Smooth muscle cell (in vitro differentiated cells): ENCODE data around the gene HEPH. TPM values are rescaled to one million over a fixed set of nuclear protein-coding genes. Genes with fewer than 3 reads are reported as not detected.
"Not testable (repeated sequence)": the region's sequence is repeated elsewhere in the genome, so short reads cannot be mapped to it uniquely, and the experiment has no call there.

Experiments
- DNase-seq: peaks from one replicate; lab custom pipeline; 2025; ENCODE audit not compliant: unreplicated experiment; lab: John Stamatoyannopoulos, UW
- H2AFZ ChIP-seq: fragments of 200-600 bp; sonication (generic); 2 replicates; pipeline ENCODE4 v1.6.0; 2016; ENCODE audit warnings: antibody characterized with exemption, low read depth, mild to moderate bottlenecking
- H3F3A ChIP-seq: fragments of 200-600 bp; sonication (generic); 2 replicates; pipeline ENCODE4 v1.6.0; 2017; ENCODE audit warnings: antibody characterized with exemption, low read depth
- H3K27ac ChIP-seq: fragments of 200-600 bp; sonication (generic); 2 replicates; pipeline ENCODE4 v1.5.1; 2016; ENCODE audit warnings: low read depth, mild to moderate bottlenecking
- H3K27me3 ChIP-seq: fragments of 200-600 bp; sonication (generic); 2 replicates; pipeline ENCODE4 v1.6.1; 2016; ENCODE audit warnings: low read depth, mild to moderate bottlenecking
- H3K36me3 ChIP-seq: fragments of 200-600 bp; sonication (generic); 2 replicates; pipeline ENCODE4 v1.5.1; 2016; ENCODE audit warnings: low read depth
- H3K4me1 ChIP-seq: fragments of 200-600 bp; sonication (generic); 2 replicates; pipeline ENCODE4 v1.5.1; 2016; ENCODE audit warnings: low read depth
- H3K4me2 ChIP-seq: fragments of 200-600 bp; sonication (generic); 2 replicates; pipeline ENCODE4 v1.6.0; 2016; ENCODE audit warnings: mild to moderate bottlenecking
- H3K4me3 ChIP-seq: fragments of 200-600 bp; sonication (generic); 2 replicates; pipeline ENCODE4 v1.5.1; 2016; ENCODE audit warnings: mild to moderate bottlenecking
- H3K79me2 ChIP-seq: fragments of 200-600 bp; sonication (generic); 2 replicates; pipeline ENCODE4 v1.6.0; 2016; ENCODE audit warnings: low read depth, mild to moderate bottlenecking
- H3K9ac ChIP-seq: fragments of 200-600 bp; sonication (generic); 2 replicates; pipeline ENCODE4 v1.6.0; 2016; ENCODE audit warnings: low read depth
- H3K9me3 ChIP-seq: fragments of 200-600 bp; sonication (generic); replicated peaks from 2 replicates; pipeline ENCODE4 v1.5.1; 2016; ENCODE audit warnings: low read depth
- H4K20me1 ChIP-seq: fragments of 200-600 bp; sonication (generic); 2 replicates; pipeline ENCODE4 v1.6.0; 2016; ENCODE audit warnings: low read depth
- CTCF ChIP-seq: fragments of 200-600 bp; sonication (generic); IDR thresholded peaks from 2 replicates; pipeline ENCODE4 v1.5.1; 2017; ENCODE audit warnings: borderline replicate concordance, mild to moderate bottlenecking, antibody characterized with exemption; ENCODE audit not compliant: insufficient read depth, poor library complexity, severe bottlenecking
- WGBS: methylation state at CpG from one replicate; pipeline ENCODE4 v1.1.7; 2016; ENCODE audit warnings: low lambda C conversion rate; 5-methylcytosine and 5-hydroxymethylcytosine counted together
- polyA plus RNA-seq: library from polyadenylated mRNA; unstranded; fragments of >200 nt; fragmentation: Nextera tagmentation; extraction: Ambion mirVana; gene quantifications from 2 replicates; pipeline ENCODE4 v1.2.1, GENCODE V29; 2016
- total RNA-seq: library from RNA; depleted of rRNA; stranded (reverse); fragments of >200 nt; gene quantifications from 2 replicates; pipeline ENCODE4 v1.2.3, GENCODE V29; 2014

Gene HEPH
- total and polyA plus RNA-seq, 2 experiments from 2014 or later = 36.1 to 46.9 TPM

GRCh38 chrX:66221856-66222255 is 57.8 kb downstream of the HEPH start:
- Histone ChIP-seq H3K9me3 (no peaks in the 10 kb centered on the region), H3K4me3 (no peak overlapping the region), H3K79me2 (no peaks in the 10 kb centered on the region), H3K36me3 (no peaks in the 10 kb centered on the region), H3K9ac (no peak overlapping the region), H3F3A (no peaks in the 10 kb centered on the region), H2AFZ (no peak overlapping the region), H3K27me3 (no peaks in the 10 kb centered on the region), H4K20me1 (no peaks in the 10 kb centered on the region), H3K4me1 (no peaks in the 10 kb centered on the region), H3K4me2 (no peak overlapping the region), H3K27ac (no peak overlapping the region)
- no peak for TF ChIP-seq CTCF
- DNase-seq = no peak
- 89% methylated on average over 3 of the region's 3 CpGs for whole genome bisulfite sequencing

GRCh38 chrX:66232296-66232695 is 68.2 kb downstream of the HEPH start:
- Histone ChIP-seq H3K36me3 (peaks cover 5% of the 10 kb centered on the region), H3K4me2 (no peak overlapping the region), H3K27ac (no peak overlapping the region), H3F3A (no peaks in the 10 kb centered on the region), H3K79me2 (no peaks in the 10 kb centered on the region), H3K27me3 (no peaks in the 10 kb centered on the region), H3K4me1 (no peaks in the 10 kb centered on the region), H3K9me3 (peaks cover 6% of the 10 kb centered on the region), H2AFZ (no peak overlapping the region), H3K9ac (no peak overlapping the region), H3K4me3 (no peak overlapping the region), H4K20me1 (no peaks in the 10 kb centered on the region)
- WGBS = 75% methylated on average over 2 of the region's 2 CpGs
- no peak for TF ChIP-seq CTCF
- DNase-seq = no peak

- Histone ChIP-seq H3K9ac (no peak overlapping the region), H3K4me1 (no peaks in the 10 kb centered on the region), H3K27me3 (no peaks in the 10 kb centered on the region), H3K79me2 (no peaks in the 10 kb centered on the region), H3K9me3 (peaks cover 5% of the 10 kb centered on the region), H3K36me3 (no peaks in the 10 kb centered on the region), H3K4me3 (no peak overlapping the region), H2AFZ (no peak overlapping the region), H3K27ac (no peak overlapping the region), H4K20me1 (no peaks in the 10 kb centered on the region), H3F3A (no peaks in the 10 kb centered on the region), H3K4me2 (no peak overlapping the region)
- no peak for TF ChIP-seq CTCF
- no peak for DNase-seq
Observed at GRCh38 chrX:66233209-66233608, 69.2 kb downstream of the HEPH start.

- not testable (repeated sequence) for H3K27ac ChIP-seq, H3K4me3 ChIP-seq, H3F3A ChIP-seq, H3K9me3 ChIP-seq, DNase-seq, H4K20me1 ChIP-seq, H3K4me2 ChIP-seq, H2AFZ ChIP-seq, H3K27me3 ChIP-seq, H3K4me1 ChIP-seq, H3K9ac ChIP-seq, H3K79me2 ChIP-seq, H3K36me3 ChIP-seq
- WGBS = 76% methylated on average over 1 of the region's 1 CpG
Observed at GRCh38 chrX:66233904-66234303, 69.9 kb downstream of the HEPH start.
